Kasumi-1 (cell line): ENCODE data around the gene MYO16.

ENCODE experiments used
- DNase-seq, 2 experiments: peaks; one replicate each; lab custom pipeline; 2025; lab: John Stamatoyannopoulos, UW

Gene MYO16

DNA sequence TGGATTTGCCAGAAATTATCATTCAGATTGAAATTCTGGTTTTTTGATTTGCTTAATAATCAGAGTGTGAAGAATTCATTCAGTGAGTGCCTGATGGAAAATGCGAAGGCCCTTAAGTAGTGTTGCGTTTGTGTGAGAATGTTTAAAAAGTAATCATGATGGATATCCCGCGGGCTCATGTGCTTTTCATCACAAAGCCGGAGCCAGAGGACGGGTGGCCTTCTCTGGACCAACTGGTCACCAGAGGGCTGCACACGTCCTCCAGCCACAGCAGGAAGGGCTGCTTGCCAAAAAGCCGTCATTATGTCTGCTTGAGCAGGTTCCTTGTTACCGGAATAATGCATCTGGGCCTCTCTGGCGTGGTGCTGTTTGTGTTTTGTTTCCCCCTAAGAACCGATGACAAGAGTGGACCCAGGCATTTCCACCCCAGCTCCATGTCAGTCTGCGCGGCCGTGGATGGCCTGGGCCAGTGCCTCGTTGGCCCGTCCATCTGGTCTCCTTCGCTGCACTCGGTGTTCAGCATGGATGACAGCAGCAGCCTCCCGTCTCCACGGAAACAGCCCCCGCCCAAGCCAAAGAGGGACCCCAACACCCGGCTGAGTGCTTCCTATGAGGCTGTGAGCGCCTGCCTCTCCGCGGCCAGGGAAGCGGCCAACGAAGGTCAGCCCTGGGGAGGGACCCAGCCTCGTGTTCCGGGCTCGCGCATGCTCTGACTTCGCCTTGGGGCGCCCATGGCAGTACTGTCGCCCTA is 497.7 kb downstream of the MYO16 start:
- no peak for DNase-seq

DNA sequence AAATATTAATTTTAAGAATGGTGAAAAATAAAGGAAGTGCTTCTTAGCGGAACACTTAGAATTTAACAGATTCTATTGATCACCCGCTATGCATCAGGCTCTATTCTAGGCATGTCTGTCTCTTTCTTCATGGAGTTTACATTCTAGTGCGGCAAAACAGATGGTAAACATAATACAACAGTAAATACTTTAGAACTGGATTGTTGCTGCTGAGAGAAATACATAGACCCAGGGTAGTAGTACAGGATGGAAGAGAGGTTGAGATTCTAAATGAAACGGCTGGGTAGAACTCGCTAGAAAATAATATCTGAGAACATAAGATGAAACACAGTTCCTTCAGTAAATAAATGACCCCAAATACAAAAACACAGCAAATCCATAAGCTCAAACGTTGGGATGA is 498.7 kb downstream of the MYO16 start:
- DNase-seq, result no peak

DNA sequence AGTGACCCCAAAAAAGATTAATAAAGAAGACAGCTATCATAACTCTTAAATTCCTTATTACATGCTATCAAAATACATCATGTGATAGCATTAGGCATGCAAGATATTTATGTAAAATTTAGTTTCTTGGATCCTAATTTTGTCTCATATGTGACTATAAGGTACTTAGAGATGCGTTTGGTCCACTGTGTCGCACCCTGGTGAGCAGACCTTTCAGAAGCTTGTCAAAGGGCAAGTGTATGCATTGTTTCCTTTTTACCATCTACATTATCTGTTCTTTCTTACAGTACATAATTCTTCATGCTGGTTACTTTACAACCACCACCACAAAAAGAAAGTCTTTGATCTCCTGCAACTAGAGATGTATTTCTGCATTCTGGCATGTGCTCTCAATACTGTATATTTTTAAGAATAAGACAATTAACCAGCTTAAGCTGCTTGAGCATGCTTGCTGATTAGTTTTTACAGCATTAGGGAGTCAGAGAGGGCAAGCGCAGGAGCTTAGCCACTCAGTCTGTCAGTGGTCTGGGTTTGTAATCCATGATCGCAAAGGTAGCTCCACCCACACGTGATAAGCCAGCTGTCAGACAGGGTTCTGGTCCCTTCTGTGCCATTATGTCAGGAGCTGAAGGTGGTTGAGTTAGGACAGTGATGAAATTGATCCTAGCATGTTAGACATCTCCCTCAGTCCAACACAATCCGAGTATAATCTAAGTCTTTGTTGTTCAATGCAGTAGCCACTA is 500.9 kb downstream of the MYO16 start:
- no peak for DNase-seq

DNA sequence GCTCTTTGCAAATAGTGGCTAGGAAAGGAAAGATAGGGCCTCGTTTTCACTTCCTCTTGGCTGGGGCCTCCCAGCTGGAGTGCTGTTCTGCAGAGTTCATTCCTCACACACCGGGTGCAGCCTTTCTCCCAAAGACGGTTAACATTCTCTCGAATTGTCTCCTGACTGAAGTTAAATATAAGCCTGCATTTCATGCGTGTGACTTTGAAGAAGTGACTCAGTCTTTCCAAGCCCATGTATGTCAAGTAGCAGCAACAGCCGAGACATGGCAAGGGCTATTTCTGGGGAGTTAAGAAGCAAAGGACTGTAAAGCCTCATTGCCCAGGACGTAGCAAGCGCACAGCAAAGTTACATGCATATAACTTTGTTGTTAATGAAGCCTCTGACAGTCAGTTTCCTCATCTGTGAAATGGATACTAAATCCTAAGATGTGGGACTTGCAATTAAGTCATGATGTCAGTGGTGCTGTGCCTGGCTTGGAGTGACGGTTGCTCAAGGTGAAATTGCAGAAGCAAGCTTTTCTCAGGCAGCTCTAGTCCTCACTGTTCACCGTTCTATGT is 502.4 kb downstream of the MYO16 start:
- DNase-seq, result peak; percentile 95 to 96

DNA sequence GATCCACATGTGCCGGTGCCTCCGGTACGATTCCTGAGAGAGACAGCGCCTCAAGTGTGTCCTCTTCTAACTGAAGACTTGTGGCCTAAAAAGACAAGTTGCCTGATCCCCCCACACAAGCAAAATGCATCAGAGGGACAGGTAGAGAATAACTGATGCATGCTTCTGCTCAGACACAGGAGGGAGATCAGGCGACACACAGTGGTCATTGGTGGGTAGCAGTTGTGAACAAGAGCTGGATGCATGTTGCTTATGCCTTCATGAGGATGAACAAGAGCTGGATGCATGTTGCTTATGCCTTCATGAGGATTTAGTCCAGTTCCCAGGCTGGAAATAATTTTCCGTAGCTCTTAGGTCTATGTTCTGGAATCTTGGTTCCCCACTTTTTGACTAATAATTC is 505.6 kb downstream of the MYO16 start:
- no peak for DNase-seq

DNA sequence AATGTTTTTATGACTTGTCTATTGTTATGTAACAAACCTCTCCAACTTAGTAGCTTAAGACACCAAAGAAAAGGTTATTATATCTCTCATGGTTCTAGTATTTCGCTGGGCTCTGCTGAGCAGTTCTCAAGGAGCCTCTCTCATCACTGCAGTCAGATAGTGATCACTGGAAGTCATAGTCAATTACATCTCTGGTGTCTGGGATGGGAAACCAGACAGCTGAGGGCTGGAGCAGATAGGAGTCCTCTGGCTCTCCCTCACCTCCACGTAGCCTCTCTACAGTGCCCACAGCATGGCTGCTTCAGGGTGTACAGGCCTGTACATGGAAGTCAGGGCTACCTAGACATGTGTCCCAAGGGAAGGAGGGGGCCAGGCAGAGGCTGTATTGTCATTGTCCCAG is 507.5 kb downstream of the MYO16 start:
- no peak for DNase-seq

DNA sequence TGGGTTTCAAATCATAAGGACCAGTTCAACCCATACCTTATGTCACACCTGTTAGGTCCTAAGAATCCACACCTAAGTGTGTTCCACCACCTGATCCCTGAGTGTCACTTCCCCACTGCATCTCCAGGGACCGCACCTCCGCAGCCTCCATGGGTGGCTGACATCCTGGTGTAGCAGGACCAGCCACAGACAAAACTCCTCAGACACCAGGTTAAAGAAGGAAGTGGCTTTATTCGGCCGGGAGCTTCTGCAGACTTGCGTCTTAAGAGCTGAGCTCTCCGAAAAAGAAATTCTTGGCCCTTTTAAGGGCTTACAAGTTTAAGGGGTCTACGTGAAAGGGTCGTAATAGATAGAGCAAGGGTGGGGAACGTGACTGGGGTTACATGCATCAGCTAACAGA is 509.9 kb downstream of the MYO16 start:
- no peak for DNase-seq

DNA sequence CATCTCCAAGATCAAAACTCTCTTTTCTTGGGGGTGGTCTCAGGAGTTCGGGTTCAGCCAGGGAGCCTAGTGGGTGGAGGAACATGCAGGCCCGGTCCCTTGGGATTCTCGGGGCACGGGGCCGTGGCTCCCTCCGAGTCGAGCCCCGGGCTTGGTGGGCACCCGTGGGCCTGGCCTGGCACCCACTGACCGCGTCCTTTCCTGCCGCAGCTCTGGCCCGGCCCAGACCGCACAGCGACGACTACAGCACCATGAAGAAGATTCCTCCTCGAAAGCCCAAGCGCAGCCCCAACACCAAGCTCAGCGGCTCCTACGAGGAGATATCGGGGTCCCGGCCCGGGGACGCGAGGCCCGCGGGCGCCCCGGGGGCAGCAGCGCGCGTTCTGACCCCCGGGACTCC is 510.6 kb downstream of the MYO16 start:
- DNase-seq, result no peak

DNA sequence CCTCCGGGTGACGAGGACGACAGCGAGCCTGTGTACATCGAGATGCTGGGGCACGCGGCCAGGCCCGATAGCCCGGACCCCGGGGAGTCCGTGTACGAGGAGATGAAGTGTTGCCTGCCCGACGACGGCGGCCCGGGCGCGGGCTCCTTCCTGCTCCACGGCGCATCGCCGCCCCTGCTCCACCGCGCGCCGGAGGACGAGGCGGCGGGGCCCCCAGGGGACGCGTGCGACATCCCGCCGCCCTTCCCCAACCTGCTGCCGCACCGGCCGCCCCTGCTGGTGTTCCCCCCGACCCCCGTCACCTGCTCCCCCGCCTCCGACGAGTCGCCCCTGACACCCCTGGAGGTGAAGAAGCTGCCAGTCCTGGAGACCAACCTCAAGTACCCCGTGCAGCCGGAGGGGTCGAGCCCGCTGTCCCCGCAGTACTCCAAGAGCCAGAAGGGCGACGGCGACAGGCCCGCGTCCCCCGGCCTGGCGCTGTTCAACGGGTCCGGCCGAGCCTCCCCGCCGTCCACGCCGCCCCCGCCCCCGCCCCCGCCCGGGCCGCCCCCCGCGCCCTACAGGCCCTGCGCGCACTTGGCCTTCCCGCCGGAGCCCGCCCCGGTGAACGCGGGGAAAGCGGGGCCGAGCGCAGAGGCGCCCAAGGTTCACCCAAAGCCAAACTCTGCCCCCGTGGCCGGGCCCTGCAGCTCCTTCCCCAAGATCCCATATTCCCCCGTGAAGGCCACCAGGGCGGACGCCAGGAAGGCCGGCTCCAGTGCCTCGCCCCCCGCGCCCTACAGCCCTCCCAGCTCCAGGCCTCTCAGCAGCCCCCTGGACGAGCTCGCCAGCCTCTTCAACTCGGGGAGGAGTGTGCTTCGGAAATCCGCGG is 511.3 kb downstream of the MYO16 start:
- DNase-seq, result no peak

DNA sequence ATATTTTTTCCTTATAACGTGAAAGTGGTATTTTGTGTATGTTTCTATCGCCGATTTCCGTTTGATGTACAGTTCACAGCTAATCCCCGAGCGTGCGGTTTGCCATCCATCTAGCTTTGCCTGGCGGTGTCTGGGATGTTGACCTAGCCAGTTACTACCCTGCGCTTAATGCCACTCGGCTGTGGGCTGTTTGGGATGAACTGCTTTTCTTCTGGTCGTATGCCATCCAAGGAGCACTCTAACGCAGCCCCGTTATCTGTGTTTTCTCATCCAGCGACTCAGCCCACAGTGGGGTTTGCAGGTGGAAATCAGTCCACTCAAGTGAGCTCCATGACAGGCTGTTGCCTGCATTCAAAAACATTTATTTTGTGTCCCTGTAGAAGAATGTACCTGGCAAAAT is 512.3 kb downstream of the MYO16 start:
- DNase-seq, result no peak

DNA sequence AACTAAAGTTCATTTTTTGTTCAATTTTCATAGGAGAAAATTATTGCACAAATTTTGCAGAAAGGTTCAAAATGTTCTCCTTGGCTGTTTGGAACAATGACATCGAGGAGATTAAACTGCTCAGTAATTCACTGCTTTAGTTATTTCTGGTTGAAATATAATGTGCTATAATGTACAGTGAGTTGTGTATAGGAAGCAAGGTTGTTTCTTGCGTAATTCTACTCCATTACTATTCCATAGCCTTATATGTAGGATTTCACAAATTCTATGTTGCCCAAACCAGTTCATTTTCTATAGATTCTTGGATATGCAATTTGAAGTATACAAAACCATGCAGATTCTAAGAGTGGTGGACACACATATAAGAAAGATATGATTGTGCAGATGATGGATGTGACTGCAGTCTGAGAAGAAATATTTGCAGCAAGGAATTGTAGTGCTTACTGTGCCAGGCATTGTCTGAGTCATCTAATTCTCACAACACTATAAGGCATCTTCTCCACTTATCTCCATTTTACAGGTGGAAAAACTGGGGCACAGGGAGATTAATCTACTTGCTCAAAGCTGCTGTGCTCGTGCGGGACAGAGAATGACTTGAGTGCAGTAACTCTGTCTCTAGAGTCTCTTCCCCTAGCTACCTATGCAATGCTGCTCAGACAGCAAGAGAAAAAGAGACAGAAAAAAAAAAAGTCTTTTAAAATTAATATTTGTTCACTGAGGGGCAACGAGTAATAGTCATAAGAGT is 515.5 kb downstream of the MYO16 start:
- DNase-seq, result no peak

DNA sequence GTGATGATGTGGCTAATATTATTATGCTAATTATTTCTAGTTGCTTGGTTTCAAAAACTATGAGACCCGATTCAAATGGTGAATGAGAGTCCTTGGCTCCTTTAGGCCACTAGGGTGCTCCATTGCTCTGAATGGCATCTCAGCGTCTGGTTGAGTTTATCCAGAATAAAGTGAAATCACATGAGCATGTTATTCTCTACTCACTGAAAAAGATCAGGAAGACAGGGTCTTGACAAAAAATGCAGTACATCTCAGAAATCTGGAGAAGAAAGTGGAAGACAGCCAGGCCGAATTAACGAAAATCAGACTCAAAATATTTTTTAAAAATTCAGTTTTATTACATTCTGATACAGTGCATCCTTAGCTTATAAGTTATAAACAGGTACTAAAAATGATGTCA is 516.2 kb downstream of the MYO16 start:
- DNase-seq, result peak; percentile 77 to 82

DNA sequence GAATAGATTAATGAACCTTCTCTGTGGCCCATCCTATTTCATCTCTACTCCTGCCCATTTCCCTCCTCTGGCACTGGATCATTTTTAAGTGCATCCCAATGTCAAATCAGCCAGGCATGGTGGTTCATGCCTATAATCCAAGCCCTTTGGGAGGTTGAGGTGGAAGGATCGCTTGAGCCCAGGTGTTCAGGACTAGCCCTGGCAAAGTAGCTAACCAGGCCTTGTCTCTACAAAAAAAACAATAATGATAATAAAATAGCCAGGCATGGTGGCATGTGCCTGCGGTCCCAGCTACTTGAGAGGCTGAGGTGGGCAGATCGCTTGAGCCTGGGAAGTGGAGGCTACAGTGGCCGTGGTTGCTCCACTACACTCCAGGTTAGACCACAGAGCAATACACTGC is 517.0 kb downstream of the MYO16 start:
- no peak for DNase-seq

DNA sequence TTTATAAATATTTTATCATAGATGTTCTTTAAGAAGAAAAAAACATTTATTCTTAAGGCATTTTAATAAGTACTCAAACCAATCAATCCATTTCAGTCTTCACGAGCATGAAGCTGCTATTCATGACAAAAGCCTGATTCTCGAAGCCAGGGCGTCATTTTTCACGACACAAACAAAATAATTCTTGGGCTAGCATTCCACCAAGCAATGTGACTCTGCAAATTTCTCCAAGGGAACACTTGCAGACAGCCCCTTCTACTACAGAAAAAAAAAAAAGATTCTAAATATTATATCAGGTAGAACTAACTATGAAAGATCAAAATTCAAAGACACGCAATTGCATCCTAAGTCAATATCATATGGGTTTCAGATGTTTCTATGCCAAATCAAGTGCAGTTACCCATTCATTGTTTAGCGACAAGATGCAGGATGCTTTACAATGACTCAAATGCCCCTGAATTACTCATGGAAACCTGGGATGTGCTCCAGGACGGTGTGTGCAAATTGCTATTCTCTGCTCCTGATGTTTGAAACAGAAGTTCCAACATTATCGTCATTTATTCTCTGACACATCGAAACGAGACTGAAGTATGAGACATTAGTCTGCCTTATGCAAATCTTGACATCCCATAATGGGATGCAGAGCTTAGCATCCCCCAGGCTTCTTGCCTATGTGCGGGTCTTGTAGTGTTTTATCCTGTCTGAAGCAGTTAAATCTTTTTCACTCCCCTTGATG is 517.7 kb downstream of the MYO16 start:
- DNase-seq, result no peak

DNA sequence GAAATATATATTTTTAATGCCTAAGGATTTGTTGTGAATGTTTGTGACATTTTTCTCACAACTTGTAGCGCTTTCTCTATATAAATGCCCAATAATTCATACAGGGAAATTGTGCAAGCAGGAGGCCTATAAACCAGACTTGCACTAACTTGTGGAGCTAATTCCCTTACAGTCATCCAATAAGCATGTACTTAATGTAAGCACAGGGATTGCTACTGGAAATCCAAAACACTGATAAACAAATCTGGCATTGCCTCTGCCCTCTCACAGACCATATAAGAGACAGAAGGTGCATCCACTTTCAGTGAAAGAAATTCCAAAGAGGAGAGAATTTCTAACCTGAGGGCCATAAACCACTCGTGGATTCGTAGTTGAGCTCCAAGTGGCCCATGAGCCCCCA is 518.8 kb downstream of the MYO16 start:
- DNase-seq, result no peak

DNA sequence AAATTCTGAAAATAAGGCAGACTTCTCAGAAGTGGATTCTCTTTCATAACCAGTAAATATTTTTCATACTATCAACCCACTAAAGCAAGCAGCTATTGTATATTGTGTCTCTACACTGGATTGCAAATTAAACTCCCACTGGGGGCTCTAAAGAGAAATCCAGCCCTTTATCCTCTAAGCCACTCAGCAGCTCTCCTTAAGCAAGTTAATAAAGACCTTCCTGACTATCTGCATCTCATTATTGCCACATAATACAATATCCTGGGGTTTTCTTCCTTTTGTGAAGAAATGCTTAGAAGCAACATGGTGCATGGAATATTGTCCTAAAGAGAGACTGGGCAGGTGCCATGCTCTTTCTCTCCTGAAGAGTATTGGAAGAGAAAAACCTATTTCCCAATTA is 521.3 kb downstream of the MYO16 start:
- no peak for DNase-seq

DNA sequence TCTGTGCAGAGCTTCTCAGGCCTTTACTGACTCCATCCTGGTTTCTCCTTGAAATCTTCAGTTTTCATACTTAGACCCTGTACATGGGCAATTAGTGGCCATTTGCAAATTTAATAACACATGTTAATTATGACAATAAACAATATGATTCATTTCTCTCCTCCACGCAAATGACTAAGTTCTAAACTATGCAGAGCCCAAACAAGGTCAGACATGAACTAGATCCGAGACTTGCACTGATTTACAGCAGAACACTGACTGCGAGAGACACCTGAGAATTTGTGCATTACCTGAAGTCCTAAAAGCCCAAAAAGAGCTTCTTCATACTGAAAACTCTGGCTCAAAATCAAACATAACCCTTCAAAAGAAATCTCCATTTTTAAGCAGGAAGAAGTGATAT is 521.8 kb downstream of the MYO16 start:
- no peak for DNase-seq

DNA sequence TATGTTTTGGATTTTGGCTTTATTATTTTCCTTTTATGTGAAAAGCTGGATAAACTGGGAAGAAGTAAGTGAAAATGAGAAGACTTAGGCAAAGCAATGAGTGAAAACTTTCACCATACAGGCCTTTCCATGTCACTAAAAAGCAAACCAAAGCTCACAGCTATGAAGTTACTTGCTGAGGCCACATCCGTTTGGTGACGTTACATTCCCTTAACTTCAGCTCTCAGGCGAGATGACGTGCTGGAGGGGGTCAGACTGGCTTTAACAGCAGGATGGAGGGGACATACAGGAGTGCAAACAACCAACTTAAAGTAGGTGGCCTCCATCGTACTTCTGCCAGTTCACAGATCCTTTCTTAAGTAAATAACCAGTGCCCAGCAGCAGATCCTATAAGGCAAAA is 522.3 kb downstream of the MYO16 start:
- no peak for DNase-seq

DNA sequence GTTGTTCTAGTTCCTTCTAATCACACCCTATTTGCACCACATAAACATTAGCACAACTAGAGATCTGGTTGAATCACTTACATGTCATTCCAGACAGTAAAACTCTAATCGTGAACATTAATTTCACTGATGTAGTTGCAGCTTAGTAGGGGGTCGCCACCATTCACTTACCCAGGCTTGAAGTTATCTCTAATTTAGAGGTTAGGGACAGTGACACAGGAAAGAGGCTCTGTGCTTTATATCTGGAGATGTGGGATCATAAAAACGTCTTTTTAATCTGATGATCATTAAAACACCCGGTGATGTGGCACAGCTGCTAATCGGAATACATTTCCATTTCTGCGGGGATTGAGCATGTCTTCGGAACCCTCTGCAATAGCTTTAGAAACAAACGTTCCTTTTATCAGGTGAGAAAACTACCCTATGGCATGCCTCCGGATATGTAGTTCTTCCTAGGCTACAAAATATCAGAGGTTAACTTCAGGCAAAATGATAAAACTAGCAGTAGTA is 523.0 kb downstream of the MYO16 start:
- no peak for DNase-seq

DNA sequence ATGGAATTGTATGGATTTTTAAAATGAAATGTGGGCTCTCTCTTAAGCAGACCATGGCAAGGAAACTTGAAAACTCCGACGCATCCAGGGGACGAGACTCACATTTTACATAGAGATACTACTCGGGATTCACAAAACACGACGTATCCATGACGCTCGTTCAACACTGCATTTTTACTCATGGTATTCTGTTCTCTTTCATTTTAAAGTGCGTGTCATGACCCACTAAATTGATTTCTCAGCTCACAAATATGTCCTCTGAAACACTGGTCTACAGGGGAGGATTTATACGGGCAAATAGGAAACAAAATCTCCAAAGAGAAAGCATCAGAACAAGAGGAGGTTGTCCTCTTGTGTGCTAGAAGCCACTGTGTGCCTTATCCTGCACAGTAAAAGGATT is 523.5 kb downstream of the MYO16 start:
- no peak for DNase-seq

DNA sequence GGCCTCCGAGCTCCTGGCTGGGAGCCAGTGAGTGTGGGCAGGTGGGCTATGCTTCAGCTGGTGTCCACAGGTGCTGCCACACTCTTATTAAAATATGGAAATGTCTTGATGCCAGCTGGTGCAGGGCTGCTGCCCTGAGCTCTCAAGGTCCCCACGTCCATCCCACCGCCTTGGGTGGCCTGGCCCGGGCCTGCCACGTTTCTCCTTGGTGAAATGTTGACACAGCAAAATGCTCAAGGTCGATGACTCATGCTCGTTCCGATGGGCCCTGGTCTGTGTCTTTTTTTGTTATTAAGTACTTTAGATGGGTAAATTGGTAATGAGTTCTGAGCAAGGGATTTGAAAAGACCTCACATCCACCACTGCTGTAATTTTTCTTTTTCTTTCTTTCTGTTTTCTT is 524.7 kb downstream of the MYO16 start:
- no peak for DNase-seq
